H1 (cell line): Measurements from ENCODE around the gene RPS6KA4. TPM values are rescaled to one million over a fixed set of nuclear protein-coding genes. Genes with fewer than 3 reads are reported as not detected.

ENCODE experiments used
- BCL11A ChIP-seq, 2 experiments: IDR thresholded peaks; one replicate each; pipeline ENCODE4 v1.6.1; 2011; ENCODE audit warnings: low read depth in 2 of 2, low read length in 2 of 2, mild to moderate bottlenecking in 2 of 2
- CHD1 ChIP-seq: IDR thresholded peaks from 2 replicates; pipeline ENCODE4 v1.6.1; 2012; ENCODE audit warnings: low read depth, low read length, improper control_type of control experiment
- CHD7 ChIP-seq: fragments of 300-600 bp; sonication (generic); IDR thresholded peaks from 2 replicates; pipeline ENCODE4 v1.7.1; 2012; ENCODE audit warnings: low read length, moderate library complexity, mild to moderate bottlenecking, inconsistent platforms; ENCODE audit not compliant: insufficient replicate concordance
- EZH2 ChIP-seq: fragments of 200-600 bp; sonication (generic); IDR thresholded peaks from 2 replicates; pipeline ENCODE4 v1.7.1; 2012; ENCODE audit warnings: low read depth, mild to moderate bottlenecking, moderate library complexity, low read length, inconsistent platforms; ENCODE audit not compliant: severe bottlenecking
- KDM5A ChIP-seq: fragments of 200-600 bp; IDR thresholded peaks from 2 replicates; pipeline ENCODE4 v1.7.1; 2012; ENCODE audit warnings: mild to moderate bottlenecking, low read length, inconsistent platforms, mixed read lengths
- POLR2A ChIP-seq, 2 experiments: IDR thresholded peaks; 1 replicate in 1 of 2; 2 replicates in 1 of 2; pipeline ENCODE4 v1.6.1; 2011; ENCODE audit warnings: low read depth in 2 of 2, low read length in 2 of 2, mild to moderate bottlenecking in 2 of 2; ENCODE audit errors: control extremely low read depth in 1 of 2
- SP4 ChIP-seq: IDR thresholded peaks from 2 replicates; pipeline ENCODE4 v1.6.1; 2012; ENCODE audit warnings: low read length, inconsistent platforms
- polyA plus RNA-seq, 7 experiments: library from polyadenylated mRNA; depleted of rRNA in 3 of 7; stranded (reverse) in 5 of 7; unstranded in 2 of 7; fragments of >200 nt in 5 of 7; fragments of 200-250 nt in 2 of 7; gene quantifications; 1 replicate in 5 of 7; 2 replicates in 1 of 7; 4 replicates in 1 of 7; pipeline versions ENCODE4 v1.2.1 to v1.2.3, GENCODE V29; 2011 to 2013; ENCODE audit warnings: missing spikeins in 2 of 7, mixed read lengths in 2 of 7
- total RNA-seq: library from RNA; stranded (reverse); fragmentation: NEBNext Ultra II Directional; extraction: Animal tissue kit (Norgen Biotek cat#: 25700); gene quantifications from 2 replicates; pipeline ENCODE4 v1.2.1, GENCODE V29; 2021

RPS6KA4 gene
- total and polyA plus RNA-seq, 2 of the 8 experiments (the other 6 are each of a cell fraction or from before 2014, with no cell fraction given) = 8.2 to 12.6 TPM

GRCh38 chr11:64313491-64314145 lies 45.3 kb upstream of the RPS6KA4 start (continued):
- TF ChIP-seq KDM5A (no peak), CHD7 (no peak), BCL11A (IDR thresholded peaks at IDR 0.05; ENCODE audit: low read depth in 2 of 2, low read length in 2 of 2) (no peak), POLR2A (IDR thresholded peaks at IDR 0.05; ENCODE audit: control extremely low read depth in 1 of 2, low read depth in 2 of 2, low read length in 2 of 2) (no peak), SP4 (no peak), CHD1 (no peak), EZH2 (no peak)
